HEK293 (cell line): ENCODE results near the gene SLC31A1.
A peak's percentile ranks its signal among the peaks of the same experiment; 100 is the strongest.

Experiments used
- CTCF ChIA-PET: fragments of 350-600 bp; formaldehyde crosslinking; extraction: SDS; loops from one replicate; lab custom pipeline; 2021; ENCODE audit warnings: antibody characterized with exemption; lab: Yijun Ruan, JAX
- POLR2A ChIA-PET: fragments of 300-600 bp; formaldehyde crosslinking; extraction: SDS; loops from one replicate; lab custom pipeline; 2020; ENCODE audit warnings: antibody characterized with exemption, inconsistent platforms; lab: Yijun Ruan, JAX
- H3K27ac ChIP-seq: fragments of 200-500 bp; sonication (Bioruptor generic); 2 replicates; pipeline ENCODE4 v1.5.1; 2014; ENCODE audit warnings: low read depth, low read length, control low read depth, inconsistent platforms; ENCODE audit errors: extremely low read depth
- H3K36me3 ChIP-seq, 2 experiments: fragments of 200-500 bp in 1 of 2; sonication (Bioruptor generic) in 1 of 2; 1 replicate in 1 of 2; 2 replicates in 1 of 2; pipeline ENCODE4 v1.5.1; 2014 to 2017; ENCODE audit warnings: inconsistent platforms in 2 of 2, low read length in 2 of 2; ENCODE audit not compliant: control insufficient read depth in 2 of 2, insufficient read depth in 1 of 2
- H3K4me1 ChIP-seq: fragments of 200-500 bp; sonication (Bioruptor generic); 2 replicates; pipeline ENCODE4 v1.5.1; 2014; ENCODE audit warnings: mild to moderate bottlenecking, low read length, inconsistent platforms; ENCODE audit not compliant: control insufficient read depth, insufficient read depth
- H3K4me3 ChIP-seq: 2 replicates; pipeline ENCODE4 v1.5.1; 2011; ENCODE audit warnings: low read depth, mild to moderate bottlenecking, control low read depth, low read length, moderate library complexity
- H3K9me3 ChIP-seq: fragments of 200-500 bp; sonication (Bioruptor generic); 2 replicates; pipeline ENCODE4 v1.5.1; 2014; ENCODE audit warnings: low read depth, low read length, inconsistent platforms; ENCODE audit not compliant: control insufficient read depth, insufficient read depth
- BCL11B ChIP-seq: fragments of 450-650 bp; formaldehyde crosslinking; IDR thresholded peaks from 2 replicates; pipeline ENCODE4 v1.5.1; 2016; ENCODE audit warnings: low read depth, missing biosample characterization, missing genetic modification characterization
- CTCF ChIP-seq: fragments of 450-650 bp; formaldehyde crosslinking; IDR thresholded peaks from 2 replicates; pipeline ENCODE4 v1.5.1; 2016; ENCODE audit warnings: missing biosample characterization, missing genetic modification characterization
- IKZF3 ChIP-seq: fragments of 450-650 bp; IDR thresholded peaks from 2 replicates; pipeline ENCODE4 v1.5.0; 2018; ENCODE audit warnings: missing biosample characterization, mild to moderate bottlenecking, missing genetic modification characterization, moderate library complexity
- YY1 ChIP-seq: fragments of 450-650 bp; formaldehyde crosslinking; IDR thresholded peaks from 2 replicates; pipeline ENCODE4 v1.5.1; 2018; ENCODE audit warnings: missing biosample characterization, missing genetic modification characterization
- ZNF138 ChIP-seq: fragments of 450-650 bp; formaldehyde crosslinking; IDR thresholded peaks from 2 replicates; pipeline ENCODE4 v1.5.1; 2016; ENCODE audit warnings: missing biosample characterization, missing genetic modification characterization, borderline replicate concordance
- ZNF239 ChIP-seq: fragments of 450-650 bp; formaldehyde crosslinking; IDR thresholded peaks from 2 replicates; pipeline ENCODE4 v1.5.1; 2016; ENCODE audit warnings: missing biosample characterization, missing genetic modification characterization
- ZNF24 ChIP-seq: fragments of 450-650 bp; formaldehyde crosslinking; IDR thresholded peaks from 2 replicates; pipeline ENCODE4 v1.5.1; 2016; ENCODE audit warnings: missing biosample characterization, missing genetic modification characterization
- ZNF362 ChIP-seq: fragments of 450-650 bp; formaldehyde crosslinking; IDR thresholded peaks from 2 replicates; pipeline ENCODE4 v1.5.1; 2016; ENCODE audit warnings: missing biosample characterization, missing genetic modification characterization
- ZNF398 ChIP-seq: fragments of 450-650 bp; formaldehyde crosslinking; IDR thresholded peaks from 2 replicates; pipeline ENCODE4 v1.5.1; 2017; ENCODE audit warnings: missing biosample characterization, missing genetic modification characterization
- ZNF518A ChIP-seq: fragments of 450-650 bp; formaldehyde crosslinking; conservative IDR thresholded peaks from 2 replicates; pipeline ENCODE4 v1.5.1; 2016; ENCODE audit warnings: low read depth, missing biosample characterization, missing genetic modification characterization
- ZNF596 ChIP-seq: fragments of 450-650 bp; IDR thresholded peaks from 2 replicates; pipeline ENCODE4 v1.5.0; 2018; ENCODE audit warnings: missing biosample characterization, mild to moderate bottlenecking, missing genetic modification characterization, moderate library complexity
- ZNF610 ChIP-seq: fragments of 450-650 bp; formaldehyde crosslinking; IDR thresholded peaks from 2 replicates; pipeline ENCODE4 v1.5.1; 2016; ENCODE audit warnings: missing biosample characterization, missing genetic modification characterization, borderline replicate concordance
- ZNF626 ChIP-seq: fragments of 450-650 bp; sonication (Bioruptor Pico); formaldehyde crosslinking; IDR thresholded peaks from 2 replicates; pipeline ENCODE4 v1.5.1; 2018; ENCODE audit warnings: missing biosample characterization, missing genetic modification characterization, inconsistent platforms
- ZNF654 ChIP-seq: fragments of 450-650 bp; formaldehyde crosslinking; IDR thresholded peaks from 2 replicates; pipeline ENCODE4 v1.5.1; 2016; ENCODE audit warnings: low read depth, missing biosample characterization, missing genetic modification characterization
- ZNF776 ChIP-seq: fragments of 450-650 bp; formaldehyde crosslinking; IDR thresholded peaks from 2 replicates; pipeline ENCODE4 v1.5.0; 2017; ENCODE audit warnings: missing biosample characterization, missing genetic modification characterization, borderline replicate concordance
- ZSCAN16 ChIP-seq: fragments of 450-650 bp; formaldehyde crosslinking; IDR thresholded peaks from 2 replicates; pipeline ENCODE4 v1.5.1; 2016; ENCODE audit warnings: missing biosample characterization, missing genetic modification characterization

The SLC31A1 gene

GRCh38 chr9:113269871-113270270 is 48.5 kb downstream of the SLC31A1 start (continued):
- no peak for TF ChIP-seq ZNF138
- TF ChIP-seq ZNF518A (tag by site-specific recombination), result no peak
- no peak for TF ChIP-seq ZNF626 (tag by site-specific recombination)
- TF ChIP-seq ZNF239, result no peak
- TF ChIP-seq YY1 (tag by site-specific recombination), result no peak
- TF ChIP-seq ZNF24 (tag by site-specific recombination), result no peak

GRCh38 chr9:113274474-113275156 is 53.3 kb downstream of the SLC31A1 start:
- POLR2A ChIA-PET, result interaction anchor here (0.6 to 4.5 kb wide), 22 partner anchors 9 to 384 kb away, joined by 3 to 44 read pairs (median 6); partner anchors contain the start of genes ALAD, BSPRY, C9orf43 and FKBP15
- Histone ChIP-seq H3K4me1 (0 out of 2 replicates have a peak, but pooled peaks cover 3% of the 10 kb centered on the region), H3K4me3 (peak overlapping the region; percentile 85)
- CTCF ChIA-PET, result interaction anchor here (0.6 to 5.6 kb wide), 43 partner anchors 8 to 772 kb away, joined by 3 to 64 read pairs (median 5); partner anchors contain the start of genes ALAD, BSPRY, FKBP15 and SLC31A1
- TF ChIP-seq ZSCAN16 (tag by site-specific recombination), result no peak
- peak; percentile 38; the same call in 1 of the 2 replicates for TF ChIP-seq IKZF3 (tag by site-specific recombination)
- TF ChIP-seq ZNF776 (tag by site-specific recombination), result no peak
- no peak for TF ChIP-seq ZNF398
- no peak for TF ChIP-seq ZNF596 (tag by site-specific recombination)
- peak; percentile 42; the same call in 1 of the 2 replicates for TF ChIP-seq BCL11B
- TF ChIP-seq CTCF (tag by site-specific recombination), result peak; percentile 21
- TF ChIP-seq ZNF610 (tag by site-specific recombination), result 0 out of 2 replicates have a peak, but pooled peaks have one; percentile 27
- peak; percentile 73 for TF ChIP-seq ZNF654 (tag by site-specific recombination)
- TF ChIP-seq ZNF362 (tag by site-specific recombination), result peak; percentile 34; the same call in 1 of the 2 replicates
- TF ChIP-seq, all 188 proteins: peak for 6
- Histone ChIP-seq H3K27ac (peak overlapping the region; percentile 49), H3K9me3 (no peaks in the 10 kb centered on the region), H3K36me3 (peaks cover 29 to 64% of the 10 kb centered on the region in 2 experiments)
